Measurements from ENCODE around the gene PPP2R2D. TPM values are rescaled to one million over a fixed set of nuclear protein-coding genes. Genes with fewer than 3 reads are reported as not detected.
"Not testable (repeated sequence)": the region's sequence is repeated elsewhere in the genome, so short reads cannot be mapped to it uniquely, and the experiment has no call there.

The PPP2R2D gene
- total and polyA plus RNA-seq, 7 donors, result 18.4 to 44.0 (median 23.8) TPM

DNA sequence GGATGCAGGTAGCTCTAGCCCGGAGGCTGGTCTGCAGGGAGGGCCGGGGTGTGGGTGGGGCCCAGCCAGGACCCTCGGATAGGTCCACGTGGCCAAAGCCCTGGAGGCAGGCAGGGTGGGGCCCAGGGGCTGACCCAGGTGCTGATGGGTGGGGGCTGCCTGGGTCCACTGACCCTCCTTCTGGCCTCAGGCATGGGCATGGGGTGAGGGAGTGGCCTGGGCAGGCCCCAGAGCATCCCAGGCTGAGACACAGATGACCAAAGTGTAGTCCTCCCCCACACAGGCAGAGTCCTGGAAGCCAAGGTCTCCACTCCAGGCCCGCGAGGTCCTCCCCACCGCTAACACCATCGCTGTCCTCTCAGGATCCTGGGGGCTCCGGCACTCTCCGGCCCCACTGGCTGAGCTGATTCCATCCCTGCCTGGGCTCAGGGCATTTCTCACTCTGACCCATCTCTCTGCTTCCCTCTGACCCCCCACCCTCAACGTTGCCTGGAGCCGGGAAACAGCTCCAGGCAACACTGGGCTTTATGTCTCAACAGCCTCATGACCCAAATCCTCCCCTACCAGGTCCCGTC, 20.7 kb upstream of the PPP2R2D start:
- no peak overlapping the region for H3K27ac ChIP-seq
- H3K27me3 ChIP-seq, result peaks cover 3 to 11% (median 6%) of the 10 kb centered on the region in 3 donors
- no peaks in the 10 kb centered on the region for H3K36me3 ChIP-seq
- peak; percentile 49 for DNase-seq
- H3K9me3 ChIP-seq, result no peaks in the 10 kb centered on the region
- TF ChIP-seq POLR2A (IDR thresholded peaks at IDR 0.05) (no peak), EP300 (IDR thresholded peaks at IDR 0.05) (no peak), POLR2AphosphoS5 (IDR thresholded peaks at IDR 0.05) (no peak)
- TF ChIP-seq, protein P1, sequence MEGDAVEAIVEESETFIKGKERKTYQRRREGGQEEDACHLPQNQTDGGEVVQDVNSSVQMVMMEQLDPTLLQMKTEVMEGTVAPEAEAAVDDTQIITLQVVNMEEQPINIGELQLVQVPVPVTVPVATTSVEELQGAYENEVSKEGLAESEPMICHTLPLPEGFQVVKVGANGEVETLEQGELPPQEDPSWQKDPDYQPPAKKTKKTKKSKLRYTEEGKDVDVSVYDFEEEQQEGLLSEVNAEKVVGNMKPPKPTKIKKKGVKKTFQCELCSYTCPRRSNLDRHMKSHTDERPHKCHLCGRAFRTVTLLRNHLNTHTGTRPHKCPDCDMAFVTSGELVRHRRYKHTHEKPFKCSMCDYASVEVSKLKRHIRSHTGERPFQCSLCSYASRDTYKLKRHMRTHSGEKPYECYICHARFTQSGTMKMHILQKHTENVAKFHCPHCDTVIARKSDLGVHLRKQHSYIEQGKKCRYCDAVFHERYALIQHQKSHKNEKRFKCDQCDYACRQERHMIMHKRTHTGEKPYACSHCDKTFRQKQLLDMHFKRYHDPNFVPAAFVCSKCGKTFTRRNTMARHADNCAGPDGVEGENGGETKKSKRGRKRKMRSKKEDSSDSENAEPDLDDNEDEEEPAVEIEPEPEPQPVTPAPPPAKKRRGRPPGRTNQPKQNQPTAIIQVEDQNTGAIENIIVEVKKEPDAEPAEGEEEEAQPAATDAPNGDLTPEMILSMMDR (IDR thresholded peaks at IDR 0.05), result no peak
- WGBS, 2 donors, result 85 to 90% methylated on average over 13 of the region's 13 CpGs
- peaks cover 0 to 3% (median 1%) of the 10 kb centered on the region in 4 donors for H3K4me1 ChIP-seq
- H3K4me3 ChIP-seq, result no peak overlapping the region
- intact Hi-C loops (cut with DNase I), result no loop called here

DNA sequence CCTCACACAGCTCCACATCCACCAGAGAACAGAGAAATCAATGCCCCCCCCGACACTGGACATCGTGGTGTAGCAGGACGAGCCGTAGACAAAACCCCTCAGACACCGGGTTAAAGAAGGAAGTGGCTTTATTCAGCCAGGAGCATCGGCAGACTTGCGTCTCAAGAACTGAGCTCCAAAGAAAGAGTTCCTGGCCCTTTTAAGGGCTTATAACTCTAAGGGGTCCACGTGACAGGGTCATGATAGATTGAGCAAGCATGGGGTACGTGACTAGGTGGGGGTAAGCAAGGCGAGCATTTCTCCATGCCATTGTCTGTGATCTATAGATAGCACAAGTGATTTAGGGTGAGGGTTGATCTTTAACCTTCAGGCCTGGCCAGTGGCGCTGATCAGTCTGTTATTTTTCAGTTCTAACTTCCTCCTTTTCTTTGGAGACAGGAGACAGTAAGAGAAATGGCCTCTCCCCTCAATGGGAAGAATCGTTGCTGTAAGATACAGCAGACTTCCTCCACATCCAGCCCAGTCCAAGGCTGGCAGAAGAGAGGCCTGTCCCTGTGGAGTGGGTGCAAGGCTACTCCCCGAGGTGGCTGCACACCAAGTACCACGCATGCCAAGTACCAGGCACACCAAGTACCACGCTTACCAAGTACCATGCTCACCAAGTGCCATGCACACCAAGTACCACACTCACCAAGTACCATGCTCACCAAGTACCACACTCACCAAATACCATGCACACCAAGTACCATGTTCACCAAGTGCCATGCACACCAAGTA, 19.5 kb upstream of the PPP2R2D start:
- no peak overlapping the region for H3K4me3 ChIP-seq
- no peaks in the 10 kb centered on the region for H3K36me3 ChIP-seq
- 81 to 85% methylated on average over 15 of the region's 15 CpGs for WGBS, 2 donors
- no peak for TF ChIP-seq POLR2A (IDR thresholded peaks at IDR 0.05)
- no peak for TF ChIP-seq EP300 (IDR thresholded peaks at IDR 0.05)
- TF ChIP-seq POLR2AphosphoS5 (IDR thresholded peaks at IDR 0.05), result no peak
- TF ChIP-seq, protein P1 (IDR thresholded peaks at IDR 0.05), result no peak
- intact Hi-C loops (cut with DNase I), result no loop called here
- H3K4me1 ChIP-seq, result peaks cover 0 to 7% (median 6%) of the 10 kb centered on the region in 4 donors
- H3K27ac ChIP-seq, result no peak overlapping the region
- peaks cover 0 to 8% (median 3%) of the 10 kb centered on the region in 3 donors for H3K27me3 ChIP-seq
- peak; percentile 52 for DNase-seq
- no peaks in the 10 kb centered on the region for H3K9me3 ChIP-seq

DNA sequence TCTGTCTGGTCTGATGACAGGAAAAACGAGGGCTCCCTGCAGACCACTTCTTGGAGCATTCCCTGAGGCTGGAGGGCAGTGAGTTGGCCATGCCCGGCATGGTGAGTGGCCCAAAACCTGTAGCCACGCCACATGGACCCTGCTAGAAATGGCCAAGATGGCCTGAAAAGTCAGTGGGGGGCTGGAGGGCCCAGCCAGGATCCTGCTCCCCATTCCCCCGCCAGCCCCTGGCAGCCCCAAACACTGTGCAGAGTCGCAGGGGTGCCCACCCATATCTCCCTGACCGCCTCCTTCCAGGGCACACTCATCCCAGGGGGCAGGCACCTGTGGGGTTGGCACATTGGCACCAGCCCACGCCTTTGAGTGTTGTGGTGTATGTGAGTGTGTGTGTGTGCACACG, 18.7 kb upstream of the PPP2R2D start:
- Histone ChIP-seq H3K9me3 (no peaks in the 10 kb centered on the region), H3K27ac (no peak overlapping the region), H3K4me3 (no peak overlapping the region), H3K27me3 (peaks cover 0 to 8% (median 3%) of the 10 kb centered on the region in 3 donors), H3K36me3 (no peaks in the 10 kb centered on the region), H3K4me1 (peaks cover 0 to 7% (median 6%) of the 10 kb centered on the region in 4 donors)
- WGBS, 2 donors, result 90 to 93% methylated on average over 8 of the region's 8 CpGs
- peak; percentile 41 for DNase-seq
- intact Hi-C loops (cut with DNase I), result no loop called here
- TF ChIP-seq, protein P1 (IDR thresholded peaks at IDR 0.05), result no peak
- TF ChIP-seq POLR2AphosphoS5 (IDR thresholded peaks at IDR 0.05), result no peak
- no peak for TF ChIP-seq EP300 (IDR thresholded peaks at IDR 0.05)
- no peak for TF ChIP-seq POLR2A (IDR thresholded peaks at IDR 0.05)

DNA sequence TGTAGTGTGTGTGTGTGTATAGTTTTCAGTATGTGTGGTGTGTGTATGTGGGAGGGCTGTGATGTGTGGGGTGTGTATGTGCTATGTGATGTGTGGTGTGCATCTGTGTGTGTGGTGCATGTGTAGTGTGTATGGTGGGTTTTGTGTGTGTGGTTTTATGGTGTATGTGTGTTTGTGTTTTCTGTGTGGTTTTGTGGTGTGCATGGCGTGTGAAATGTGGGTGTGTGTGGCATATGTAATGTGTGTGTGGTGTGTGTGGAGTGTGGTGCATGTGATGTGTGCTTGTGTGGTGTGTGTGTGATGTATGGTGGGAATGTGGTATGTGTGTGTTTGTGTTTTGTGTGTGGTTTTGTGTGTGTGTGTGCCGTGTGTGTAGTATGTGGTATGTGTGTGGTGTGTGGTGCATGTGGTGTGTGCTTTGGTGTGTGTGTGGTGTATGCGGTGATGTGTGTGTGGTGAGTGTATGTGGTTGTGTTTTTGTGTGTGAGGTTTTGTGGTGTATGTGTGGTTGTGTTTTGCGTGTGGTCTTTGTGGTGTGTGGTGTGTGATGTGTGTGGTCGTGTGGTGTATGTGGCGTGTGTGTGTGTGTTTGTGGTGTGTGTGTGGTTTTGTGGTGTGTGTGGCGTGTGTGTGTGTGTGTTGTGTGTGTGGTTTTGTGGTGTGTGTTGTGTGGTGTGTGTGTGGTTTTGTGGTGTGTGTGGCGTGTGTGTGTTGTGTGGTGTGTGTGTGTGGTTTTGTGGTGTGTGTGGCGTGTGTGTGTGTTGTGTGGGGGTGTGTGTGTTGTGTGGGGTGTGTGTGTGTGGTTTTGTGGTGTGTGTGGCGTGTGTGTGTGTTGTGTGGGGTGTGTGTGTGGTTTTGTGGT, 18.0 kb upstream of the PPP2R2D start:
- no peaks in the 10 kb centered on the region for H3K36me3 ChIP-seq
- TF ChIP-seq POLR2A (IDR thresholded peaks at IDR 0.05), result no peak
- TF ChIP-seq POLR2AphosphoS5 (IDR thresholded peaks at IDR 0.05), result no peak
- TF ChIP-seq, protein P1 (IDR thresholded peaks at IDR 0.05), result no peak
- TF ChIP-seq EP300 (IDR thresholded peaks at IDR 0.05), result no peak
- no peaks in the 10 kb centered on the region for H3K9me3 ChIP-seq
- intact Hi-C loops (cut with DNase I), result no loop called here
- peaks cover 0 to 8% (median 3%) of the 10 kb centered on the region in 3 donors for H3K27me3 ChIP-seq
- H3K27ac ChIP-seq, result no peak overlapping the region
- DNase-seq, result no peak
- WGBS, 2 donors, result 89 to 90% methylated on average over 10 of the region's 10 CpGs
- H3K4me1 ChIP-seq, result peaks cover 0 to 7% (median 6%) of the 10 kb centered on the region in 4 donors
- H3K4me3 ChIP-seq, result no peak overlapping the region

DNA sequence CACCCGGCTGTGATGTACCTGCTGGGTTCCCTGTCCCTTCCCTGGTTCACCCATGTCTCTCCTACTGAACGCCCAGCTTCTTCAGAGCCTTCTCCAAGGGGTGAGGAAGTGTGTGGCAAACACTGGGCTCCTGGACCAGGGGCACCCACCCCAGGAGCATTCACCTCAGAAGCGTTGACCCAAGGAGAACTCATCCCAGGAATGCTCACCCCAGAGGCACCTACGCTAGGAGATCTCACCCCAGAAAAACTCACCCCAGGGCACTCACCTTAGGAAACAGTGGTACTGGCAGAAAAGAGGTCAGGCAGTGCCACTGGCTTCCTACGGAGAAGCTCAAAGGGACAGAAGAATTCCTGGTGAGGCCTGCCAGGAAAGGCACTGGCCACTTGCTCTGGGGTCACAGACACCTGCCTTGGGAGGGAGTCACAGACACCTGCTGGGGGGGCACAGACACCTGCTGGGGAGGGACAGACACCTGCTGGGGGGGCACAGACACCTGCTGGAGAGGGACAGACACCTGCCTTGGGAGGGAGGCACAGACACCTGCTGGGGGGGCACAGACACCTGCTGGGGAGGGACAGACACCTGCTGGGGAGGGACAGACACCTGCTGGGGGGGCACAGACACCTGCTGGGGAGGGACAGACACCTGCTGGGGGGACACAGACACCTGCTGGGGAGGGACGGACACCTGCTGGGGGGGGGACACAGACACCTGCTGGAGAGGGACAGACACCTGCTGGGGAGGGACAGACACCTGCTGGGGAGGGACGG, 17.0 kb upstream of the PPP2R2D start:
- intact Hi-C loops (cut with DNase I), result loop anchor here (2.0 kb wide), 1 partner anchor 259 kb away; no protein-coding TSS in a partner anchor
- not testable (repeated sequence) for H3K27ac ChIP-seq, H3K27me3 ChIP-seq, H3K9me3 ChIP-seq, H3K4me3 ChIP-seq, H3K4me1 ChIP-seq, H3K36me3 ChIP-seq
- 50 to 78% methylated on average over 7 of the region's 7 CpGs for WGBS, 2 donors
- DNase-seq, result peak; percentile 27
